Hepatocyte (in vitro differentiated cells): ENCODE measurements around the gene DUSP16. TPM values are rescaled to one million over a fixed set of nuclear protein-coding genes. Genes with fewer than 3 reads are reported as not detected.
A peak's percentile ranks its signal among the peaks of the same experiment; 100 is the strongest.

ENCODE experiments used
- DNase-seq: peaks from one replicate; pipeline ENCODE4 v3.0.0-alpha.2; 2016; ENCODE audit warnings: low spot score
- H2AFZ ChIP-seq: fragments of 200-600 bp; sonication (generic); 2 replicates; pipeline ENCODE4 v1.6.0; 2016; ENCODE audit warnings: antibody characterized with exemption, mild to moderate bottlenecking
- H3K27ac ChIP-seq: fragments of 200-600 bp; sonication (generic); 2 replicates; pipeline ENCODE4 v1.5.1; 2016; ENCODE audit warnings: mild to moderate bottlenecking
- H3K27me3 ChIP-seq: fragments of 200-600 bp; sonication (generic); 2 replicates; pipeline ENCODE4 v1.6.1; 2016
- H3K36me3 ChIP-seq: fragments of 200-600 bp; sonication (generic); replicated peaks from 2 replicates; pipeline ENCODE4 v1.5.1; 2016; ENCODE audit warnings: low read depth; ENCODE audit not compliant: insufficient read depth
- H3K4me1 ChIP-seq: fragments of 200-600 bp; sonication (generic); 2 replicates; pipeline ENCODE4 v1.5.1; 2016; ENCODE audit warnings: mild to moderate bottlenecking, moderate library complexity; ENCODE audit not compliant: insufficient read depth
- H3K4me2 ChIP-seq: fragments of 200-600 bp; sonication (generic); 2 replicates; pipeline ENCODE4 v1.6.0; 2016
- H3K4me3 ChIP-seq: fragments of 200-600 bp; sonication (generic); 2 replicates; pipeline ENCODE4 v1.5.1; 2016; ENCODE audit warnings: mild to moderate bottlenecking
- H3K79me2 ChIP-seq: fragments of 200-600 bp; sonication (generic); 2 replicates; pipeline ENCODE4 v1.6.0; 2017; ENCODE audit warnings: mild to moderate bottlenecking
- H3K9me2 ChIP-seq: fragments of 200-600 bp; sonication (generic); replicated peaks from 2 replicates; pipeline ENCODE4 v1.6.0; 2017; ENCODE audit warnings: mild to moderate bottlenecking; ENCODE audit not compliant: insufficient read depth
- H3K9me3 ChIP-seq: fragments of 200-600 bp; sonication (generic); 2 replicates; pipeline ENCODE4 v1.5.1; 2016; ENCODE audit warnings: low read depth, mild to moderate bottlenecking
- H4K20me1 ChIP-seq: fragments of 200-600 bp; sonication (generic); 2 replicates; pipeline ENCODE4 v1.6.0; 2016; ENCODE audit warnings: mild to moderate bottlenecking; ENCODE audit not compliant: insufficient read depth, poor library complexity, severe bottlenecking
- CTCF ChIP-seq: fragments of 200-600 bp; sonication (generic); IDR thresholded peaks from 2 replicates; pipeline ENCODE4 v1.5.1; 2016; ENCODE audit warnings: antibody characterized with exemption, mild to moderate bottlenecking; ENCODE audit not compliant: poor library complexity
- EZH2 ChIP-seq: fragments of 200-600 bp; sonication (generic); IDR thresholded peaks from 2 replicates; pipeline ENCODE4 v1.6.1; 2016; ENCODE audit warnings: antibody characterized with exemption, mild to moderate bottlenecking, borderline replicate concordance
- EZH2phosphoT487 ChIP-seq: fragments of 200-600 bp; sonication (generic); IDR thresholded peaks from one replicate; pipeline ENCODE4 v1.6.1; 2018; ENCODE audit warnings: antibody characterized with exemption, mild to moderate bottlenecking, low read depth, moderate library complexity; ENCODE audit not compliant: unreplicated experiment, severe bottlenecking
- WGBS: methylation state at CpG from one replicate; pipeline ENCODE4 v1.1.6; 2016; ENCODE audit warnings: low lambda C conversion rate; ENCODE audit errors: missing lambda C conversion rate; 5-methylcytosine and 5-hydroxymethylcytosine counted together
- polyA plus RNA-seq: library from polyadenylated mRNA; unstranded; fragments of >200 nt; fragmentation: Nextera tagmentation; extraction: Ambion mirVana; gene quantifications from 2 replicates; pipeline ENCODE4 v1.2.1, GENCODE V29; 2016
- total RNA-seq: library from RNA; depleted of rRNA; stranded (reverse); fragments of >200 nt; gene quantifications from 2 replicates; pipeline ENCODE4 v1.2.3, GENCODE V29; 2014

Gene DUSP16
- total and polyA plus RNA-seq, 2 experiments from 2014 or later: 13.4 to 74.1 TPM

GRCh38 chr12:12482959-12483358, 79.7 kb downstream of the DUSP16 start:
- 95% methylated on average over 6 of the region's 6 CpGs for WGBS
- no peak overlapping the region for H3K4me2 ChIP-seq
- H2AFZ ChIP-seq: no peak overlapping the region
- no peaks in the 10 kb centered on the region for H3K27me3 ChIP-seq
- no peak for DNase-seq
- H3K79me2 ChIP-seq: peaks cover 16% of the 10 kb centered on the region
- H3K4me3 ChIP-seq: no peak overlapping the region
- H3K27ac ChIP-seq: peak overlapping the region; percentile 33
- no peaks in the 10 kb centered on the region for H4K20me1 ChIP-seq
- TF ChIP-seq EZH2 (no peak), CTCF (no peak), EZH2phosphoT487 (no peak)
- no peaks in the 10 kb centered on the region for H3K9me3 ChIP-seq
- H3K4me1 ChIP-seq: no peaks in the 10 kb centered on the region
- H3K36me3 ChIP-seq: no peaks in the 10 kb centered on the region
- no peaks in the 10 kb centered on the region for H3K9me2 ChIP-seq

- Histone ChIP-seq H3K4me1 (no peaks in the 10 kb centered on the region), H3K4me2 (no peak overlapping the region), H3K27ac (peak overlapping the region; percentile 33), H4K20me1 (no peaks in the 10 kb centered on the region), H3K4me3 (no peak overlapping the region), H3K9me2 (no peaks in the 10 kb centered on the region), H3K27me3 (no peaks in the 10 kb centered on the region), H3K36me3 (no peaks in the 10 kb centered on the region), H3K9me3 (no peaks in the 10 kb centered on the region), H2AFZ (no peak overlapping the region), H3K79me2 (peaks cover 10% of the 10 kb centered on the region)
- 95% methylated on average over 6 of the region's 6 CpGs for WGBS
- TF ChIP-seq EZH2 (no peak), EZH2phosphoT487 (no peak)
- DNase-seq: no peak
Measured at GRCh38 chr12:12482150-12482761, 80.4 kb downstream of the DUSP16 start.

GRCh38 chr12:12481631-12482030, 81.0 kb downstream of the DUSP16 start:
- Histone ChIP-seq H3K79me2 (peaks cover 16% of the 10 kb centered on the region), H3K27ac (no peak overlapping the region)
- WGBS: 76% methylated on average over 2 of the region's 2 CpGs

More at GRCh38 chr12:12481631-12482030, 81.0 kb downstream of the DUSP16 start:
- Histone ChIP-seq H3K27me3 (no peaks in the 10 kb centered on the region), H3K36me3 (no peaks in the 10 kb centered on the region), H4K20me1 (no peaks in the 10 kb centered on the region), H3K9me3 (no peaks in the 10 kb centered on the region), H3K4me1 (no peaks in the 10 kb centered on the region), H3K4me2 (no peak overlapping the region), H2AFZ (no peak overlapping the region), H3K4me3 (no peak overlapping the region), H3K9me2 (no peaks in the 10 kb centered on the region)
- DNase-seq: no peak
- TF ChIP-seq EZH2phosphoT487: no peak
- no peak for TF ChIP-seq EZH2
- no peak for TF ChIP-seq CTCF
